Hepatic stellate cell (primary cell): ENCODE measurements around the gene UBR4.
A peak's percentile ranks its signal among the peaks of the same experiment; 100 is the strongest.

Experiments
- DNase-seq: peaks from one replicate; pipeline ENCODE4 v3.0.0; 2011; ENCODE audit warnings: low spot score

The UBR4 gene

DNA sequence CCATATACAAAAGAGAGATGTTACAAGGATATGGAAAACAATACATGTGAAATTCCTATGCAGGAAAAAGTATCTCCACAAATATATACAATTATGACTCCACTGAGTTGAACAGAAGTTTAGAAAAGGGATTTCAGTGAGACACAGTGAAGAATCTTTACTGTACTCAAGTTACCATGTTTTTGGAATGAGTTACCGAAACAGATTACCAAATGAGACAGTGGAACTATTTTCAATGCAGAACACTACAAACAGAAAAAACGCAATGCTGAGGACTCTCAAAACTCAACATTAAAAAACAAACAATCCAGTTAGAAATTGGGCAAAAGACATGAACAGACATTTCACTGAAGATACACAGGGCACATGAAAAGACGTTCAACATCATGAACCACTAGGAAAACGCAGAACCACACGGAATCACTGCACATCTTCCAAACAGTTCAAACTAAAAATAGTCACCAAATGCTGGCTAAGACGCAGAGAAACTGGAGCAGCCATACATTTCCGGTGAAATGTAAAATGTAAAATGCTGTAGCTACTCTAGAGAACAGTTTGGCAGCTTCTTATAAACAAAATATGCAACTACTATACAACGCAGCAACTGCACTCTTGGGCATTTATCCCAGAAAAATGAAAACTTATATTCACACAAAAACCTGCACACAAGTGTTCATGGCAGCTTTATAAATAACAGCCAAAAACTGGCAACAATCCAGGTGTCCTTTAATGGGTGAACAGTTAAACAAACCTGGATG is 118.7 kb downstream of the UBR4 start:
- DNase-seq = peak; percentile 54

DNA sequence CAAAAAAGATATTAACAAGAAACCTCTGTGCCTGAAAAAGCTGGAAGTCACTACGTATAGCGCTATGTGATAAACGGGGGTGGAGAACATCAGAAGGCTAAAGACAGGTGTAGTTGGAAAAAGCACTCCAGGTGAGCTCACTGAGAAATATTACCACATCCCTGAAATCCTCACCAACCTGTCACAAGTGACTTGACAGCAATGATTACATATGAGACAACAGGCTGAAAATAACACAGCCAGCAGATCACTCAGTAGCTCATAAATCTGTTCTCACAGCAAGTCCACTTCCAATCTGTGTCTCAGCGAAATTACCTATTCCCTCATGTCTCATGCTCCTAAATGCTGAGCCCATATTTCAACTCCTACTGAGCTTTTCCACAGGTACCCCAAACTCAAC is 120.5 kb downstream of the UBR4 start:
- no peak for DNase-seq

DNA sequence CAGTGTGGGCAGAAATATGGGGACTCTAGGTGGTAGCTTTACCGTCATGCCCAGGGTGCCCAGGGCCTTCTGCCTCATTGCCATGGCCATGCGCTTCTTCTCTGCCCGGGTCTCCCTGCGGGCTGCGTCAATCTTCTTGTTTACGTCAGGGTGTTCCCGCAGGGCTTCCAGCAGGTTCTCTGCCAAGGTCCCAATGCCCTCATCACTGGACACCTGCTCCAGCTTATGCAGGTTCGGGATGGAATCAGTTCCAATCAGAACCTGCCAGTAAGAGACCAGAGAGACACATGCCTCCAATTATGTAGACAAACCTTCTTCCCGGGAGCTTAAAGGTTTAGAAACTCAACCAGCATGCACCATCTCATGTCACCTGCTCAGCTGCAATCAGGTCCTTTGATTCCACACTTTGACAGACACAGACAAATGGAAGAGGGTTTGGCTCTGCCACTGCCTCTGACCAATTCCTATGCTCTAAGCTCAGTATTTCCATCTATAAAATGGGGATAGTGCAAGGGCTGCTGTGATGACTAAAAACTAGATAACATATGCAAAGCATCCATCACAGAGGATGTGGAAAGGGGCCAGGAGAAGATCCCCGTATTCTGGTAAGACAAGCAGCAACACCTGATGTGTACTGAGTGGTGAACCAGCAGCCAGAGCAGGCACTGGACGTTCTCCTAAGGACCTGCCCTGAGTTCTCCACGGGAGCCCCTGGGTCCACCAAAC is 121.2 kb downstream of the UBR4 start:
- DNase-seq = no peak

DNA sequence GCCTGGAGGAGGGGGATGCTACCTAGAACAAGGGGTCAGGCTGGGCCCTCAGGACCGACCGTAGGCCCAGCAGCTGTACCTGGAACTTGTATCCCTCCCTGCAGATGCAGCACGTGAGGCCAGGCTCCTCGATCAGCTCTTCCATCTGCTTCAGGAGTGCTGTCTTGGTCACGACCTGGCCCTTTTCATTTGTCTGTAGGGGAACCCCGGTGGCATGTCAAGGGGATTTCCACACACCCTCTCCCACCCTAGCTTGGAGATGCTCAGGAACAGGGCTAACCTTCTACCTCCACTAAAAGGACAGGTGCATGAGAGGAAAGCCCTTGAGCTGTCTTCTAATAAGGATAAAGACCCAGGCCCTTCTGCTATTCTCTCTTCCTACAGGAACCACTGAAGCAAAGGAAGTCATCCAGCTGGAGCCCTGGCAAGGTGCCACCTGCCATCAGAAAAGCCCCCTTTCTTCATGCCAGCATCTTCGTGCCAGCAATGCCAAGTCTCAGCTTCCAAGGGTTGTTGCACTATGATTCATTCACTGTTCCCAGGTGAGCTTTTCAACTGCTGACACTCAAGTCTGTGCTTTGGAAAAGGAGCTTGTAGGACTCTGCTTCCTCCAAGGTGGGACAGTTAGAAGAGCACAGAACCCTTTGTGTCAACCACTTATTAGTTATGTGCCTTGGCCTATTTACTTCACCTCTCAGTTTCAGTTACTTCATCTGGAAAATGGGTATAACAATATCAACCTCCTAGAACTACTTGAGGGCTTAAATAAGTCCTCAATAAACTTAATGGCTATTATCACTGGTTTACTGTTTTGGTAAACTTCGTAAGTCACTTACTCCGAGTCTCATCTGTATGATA is 122.1 kb downstream of the UBR4 start:
- DNase-seq = no peak

DNA sequence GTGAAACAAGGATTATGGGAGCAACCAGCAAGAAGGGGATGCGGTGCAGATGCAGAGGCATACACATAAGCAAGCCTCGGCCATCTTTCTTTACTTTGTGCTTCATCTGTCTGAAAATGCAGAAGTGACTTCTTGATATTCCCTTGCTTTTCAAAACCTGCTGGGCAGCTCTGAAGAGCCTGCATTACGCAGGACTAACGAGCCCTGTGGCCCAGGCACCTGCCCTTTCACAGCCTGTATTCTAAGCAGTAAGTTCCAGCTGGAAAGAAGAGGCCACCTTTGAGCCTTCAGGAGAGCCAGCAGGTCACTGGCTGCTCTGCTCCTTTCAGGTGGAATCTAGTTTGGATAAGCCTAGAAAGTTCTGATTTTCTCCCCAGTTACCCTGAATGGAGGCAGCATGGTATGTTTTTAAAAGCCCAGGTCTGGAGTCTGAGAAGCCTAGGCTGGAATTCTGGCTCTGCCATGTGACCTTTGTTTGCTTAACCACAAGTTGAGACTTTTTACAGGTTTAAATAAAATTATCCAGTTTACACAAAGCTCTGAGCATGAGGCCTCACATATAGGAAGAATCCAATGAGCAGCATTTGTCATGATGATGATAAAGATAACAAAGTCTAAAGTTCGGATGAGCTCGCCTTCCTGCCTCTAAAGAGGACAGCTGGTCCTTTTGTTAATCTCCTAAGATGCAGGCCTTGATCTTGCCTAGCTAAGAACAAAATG is 122.9 kb downstream of the UBR4 start:
- DNase-seq = no peak

DNA sequence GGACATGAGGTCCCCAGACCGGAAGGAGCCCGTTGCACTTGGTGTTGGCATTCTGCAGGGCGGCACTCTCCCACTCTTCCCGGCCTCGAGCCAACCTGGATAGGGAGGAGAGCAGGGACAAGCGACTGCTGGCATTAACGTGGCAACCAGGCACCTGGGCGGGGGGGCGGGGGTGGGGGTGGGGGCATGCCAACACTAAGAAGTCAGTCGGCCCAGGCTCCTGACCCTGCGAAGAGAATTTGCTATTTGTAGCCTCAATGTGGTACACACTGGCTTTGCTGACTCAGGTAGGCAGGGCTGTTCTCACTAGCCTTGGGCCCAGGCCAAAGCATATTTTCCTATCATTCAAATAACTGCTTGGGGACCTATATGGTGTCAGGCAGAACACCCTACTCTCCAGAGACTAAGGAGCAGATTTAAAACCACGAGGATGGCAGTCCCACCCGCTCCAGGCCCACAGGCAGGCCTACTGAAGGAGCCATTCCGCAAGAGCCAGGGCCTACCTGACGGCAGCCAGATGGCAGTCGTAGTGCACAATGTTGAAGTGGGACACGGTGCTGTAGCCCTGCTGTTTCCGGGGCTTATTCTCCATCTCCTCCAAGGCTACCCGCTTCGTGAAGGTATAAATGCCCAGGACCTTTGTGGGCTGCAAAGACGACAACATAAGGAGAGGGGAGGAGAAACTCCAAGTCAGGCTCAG is 123.7 kb downstream of the UBR4 start:
- DNase-seq = no peak

DNA sequence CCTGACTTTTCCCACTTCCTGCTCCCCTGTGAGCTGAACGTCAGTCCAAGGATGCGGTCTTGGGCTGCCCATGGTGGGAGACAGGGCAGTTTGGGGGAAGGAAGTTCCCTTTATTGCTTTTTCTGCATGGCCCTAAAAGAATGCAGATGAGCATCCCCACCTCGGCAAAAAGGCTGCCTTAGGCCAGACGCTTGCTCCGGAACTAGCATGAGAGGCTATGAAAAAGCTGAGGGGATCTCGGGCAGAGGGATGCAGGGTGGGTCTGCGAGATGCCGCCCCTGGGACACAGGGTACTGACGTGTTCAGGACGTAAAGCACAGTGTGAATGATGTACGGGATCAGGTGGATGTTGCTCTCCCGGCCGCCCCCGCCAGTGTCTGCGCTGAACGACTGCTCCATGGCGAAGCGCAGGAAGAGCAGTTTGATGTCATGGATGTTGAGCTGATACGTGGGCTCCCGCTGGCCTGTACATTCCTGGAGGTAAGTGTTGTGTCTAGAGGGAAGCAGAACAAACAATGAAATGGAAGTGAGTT is 125.8 kb downstream of the UBR4 start:
- DNase-seq = no peak

DNA sequence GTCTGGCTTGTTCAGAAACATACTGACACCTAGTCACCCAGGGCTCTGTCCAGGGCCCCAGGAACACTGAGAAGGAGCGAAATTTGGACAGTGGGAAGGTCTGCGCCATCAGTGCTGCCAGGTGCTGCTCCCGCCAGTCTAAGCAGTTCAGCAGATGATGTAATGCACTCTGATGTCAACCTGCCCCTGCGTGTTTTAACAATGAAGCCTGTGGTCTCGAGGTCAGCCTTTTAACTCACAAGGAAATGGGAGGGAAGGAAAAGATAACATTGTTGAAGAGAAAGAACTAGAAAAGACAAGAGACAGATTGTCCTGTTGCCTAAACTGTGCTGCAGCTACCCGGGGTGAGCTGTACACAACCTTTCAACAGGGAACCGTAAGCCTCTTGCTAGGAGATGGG is 127.0 kb downstream of the UBR4 start:
- no peak for DNase-seq

DNA sequence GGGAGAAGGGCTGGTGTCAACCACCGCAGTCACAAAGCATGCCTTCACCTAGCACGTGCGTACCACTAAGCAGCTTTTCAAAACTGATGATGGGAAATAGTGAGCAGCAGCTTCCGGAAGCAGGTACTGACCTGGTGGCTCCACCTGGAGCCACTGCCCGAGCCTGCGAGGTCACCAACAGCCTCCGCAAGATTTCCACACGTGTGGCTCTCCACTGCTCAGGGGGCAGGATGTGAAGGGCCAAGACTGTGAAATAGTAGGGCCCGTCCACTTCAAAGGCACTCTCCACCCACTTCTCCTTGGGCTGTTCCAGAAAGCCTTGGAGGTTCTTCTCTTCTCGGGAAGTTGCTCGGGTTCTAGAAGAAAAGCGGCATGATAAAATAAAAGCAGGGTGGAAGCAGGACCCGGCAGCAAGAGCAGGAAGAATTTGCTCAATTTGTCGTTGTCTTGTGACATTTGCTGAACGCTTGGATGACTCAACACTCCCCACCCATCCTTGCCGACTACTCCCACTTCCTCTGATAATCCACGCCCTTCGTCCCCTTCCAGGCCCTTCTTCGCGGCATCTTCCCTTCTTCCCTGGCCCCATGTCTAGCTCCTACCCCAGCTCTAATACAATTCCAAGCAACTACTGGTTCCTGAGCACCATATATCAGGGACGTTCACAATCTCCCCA is 128.7 kb downstream of the UBR4 start:
- no peak for DNase-seq

DNA sequence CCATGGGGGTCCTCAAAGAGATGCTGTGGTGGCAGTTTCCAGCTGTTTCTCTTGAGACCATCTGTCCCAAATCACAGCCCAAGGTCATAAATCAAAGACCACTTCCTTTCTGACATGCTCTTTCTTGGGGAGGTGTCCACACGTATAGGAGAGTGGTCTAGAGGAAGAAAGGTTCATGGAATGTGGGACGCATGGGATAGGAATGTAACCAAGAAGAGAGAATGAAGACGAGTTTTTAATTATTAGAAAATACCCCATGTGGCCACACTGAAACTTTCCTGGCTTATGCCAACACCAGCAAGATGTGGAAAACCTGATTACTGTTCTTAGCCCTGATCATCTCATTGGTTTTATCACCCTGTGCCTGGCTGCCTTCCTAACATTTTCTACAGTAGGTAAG is 129.3 kb downstream of the UBR4 start:
- no peak for DNase-seq

DNA sequence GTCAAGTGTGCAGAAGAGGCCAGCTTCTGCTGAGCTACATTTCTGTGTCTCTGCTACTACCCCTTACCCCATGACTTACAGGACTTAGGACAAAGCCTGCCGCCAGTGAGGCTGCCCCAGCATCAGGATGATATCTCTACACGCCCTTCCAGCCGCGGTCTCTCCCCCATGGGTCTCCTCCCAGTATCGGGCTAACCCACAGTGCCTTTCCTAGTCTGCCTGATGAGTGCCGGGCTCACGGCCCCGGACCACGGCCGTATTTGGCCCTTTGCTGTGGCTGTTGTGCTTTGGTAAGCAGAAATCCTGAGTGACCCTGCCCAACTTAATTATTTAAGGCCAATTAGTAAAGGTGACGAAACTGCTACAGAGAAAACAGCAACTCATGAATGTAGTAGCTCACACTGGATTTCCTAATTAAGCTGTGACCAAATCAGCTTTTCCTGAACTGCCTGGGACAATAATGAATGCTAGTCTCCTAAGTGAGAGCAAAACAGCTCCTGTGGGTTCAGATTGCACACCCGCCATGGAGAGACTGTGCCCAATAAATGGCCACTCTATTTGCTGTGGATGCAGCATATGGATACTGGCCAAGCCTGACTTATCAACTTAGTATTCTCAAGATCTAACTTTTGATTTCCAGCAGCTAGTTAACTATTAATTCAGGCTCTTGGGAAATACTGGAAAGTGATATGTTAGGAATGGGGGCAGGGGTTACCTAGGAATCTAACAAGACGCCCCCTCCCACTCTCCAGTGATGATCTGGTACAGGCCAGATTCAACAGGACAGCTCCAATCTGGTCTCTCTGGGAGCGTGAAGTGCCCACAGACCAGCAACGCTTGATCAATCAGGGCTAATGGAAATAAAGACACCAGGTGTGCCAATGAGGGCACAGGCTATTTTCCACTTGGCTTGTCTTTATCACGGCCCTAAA is 130.3 kb downstream of the UBR4 start:
- no peak for DNase-seq

DNA sequence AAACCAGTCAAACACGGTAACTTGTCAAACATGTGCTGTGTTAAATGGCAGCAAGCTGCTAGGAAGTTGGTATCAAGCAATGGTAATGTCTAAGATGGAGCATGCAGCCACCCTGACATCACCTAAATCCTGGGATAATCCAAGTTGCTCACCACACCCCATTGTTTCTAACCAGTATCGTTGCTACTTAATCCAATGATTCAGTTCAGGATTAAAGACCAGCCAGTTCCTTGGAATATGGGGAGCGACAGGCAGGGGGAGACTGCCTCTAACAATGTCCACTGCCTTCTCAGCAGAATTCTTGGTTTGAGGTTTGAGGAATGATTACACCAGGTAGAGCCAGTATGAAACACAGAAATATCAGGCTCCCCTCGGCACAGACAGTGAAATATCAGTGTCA is 131.5 kb downstream of the UBR4 start:
- no peak for DNase-seq

DNA sequence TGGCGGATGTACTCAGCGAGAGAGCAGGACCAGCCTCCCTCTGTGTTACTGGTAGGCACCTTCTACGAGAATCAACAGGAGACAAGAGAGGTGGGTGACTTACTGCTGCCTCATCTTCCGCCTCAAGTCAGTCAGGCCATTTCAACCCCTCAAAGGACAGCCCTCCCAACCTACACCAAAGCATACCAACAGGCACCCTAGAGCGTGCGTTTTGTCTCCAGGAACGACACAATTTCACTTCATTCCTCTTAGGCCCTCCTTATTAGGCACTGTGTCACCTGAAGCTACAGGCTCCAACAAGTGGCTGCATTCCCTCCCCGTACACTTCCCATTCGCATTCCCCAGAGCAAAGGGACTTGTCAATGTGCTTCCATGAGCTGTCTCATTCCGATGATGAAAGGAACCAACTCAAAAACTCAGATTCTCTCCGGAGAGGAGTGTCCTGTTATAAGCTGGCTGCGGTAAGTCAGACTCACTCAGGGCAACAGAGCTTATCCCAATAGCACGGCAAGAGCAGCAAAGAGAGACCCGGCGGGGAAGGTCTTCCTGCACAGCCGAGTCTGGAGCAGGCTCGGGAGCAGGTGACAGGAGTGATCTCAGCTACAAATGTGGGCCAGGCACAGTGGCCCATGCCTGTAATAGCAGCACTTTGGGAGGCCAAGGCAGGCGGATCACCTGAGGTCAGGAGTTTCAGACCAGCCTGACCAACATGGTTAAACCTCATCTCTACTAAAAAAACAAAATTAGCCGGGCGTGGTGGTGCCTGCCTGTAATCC is 133.0 kb downstream of the UBR4 start:
- no peak for DNase-seq

DNA sequence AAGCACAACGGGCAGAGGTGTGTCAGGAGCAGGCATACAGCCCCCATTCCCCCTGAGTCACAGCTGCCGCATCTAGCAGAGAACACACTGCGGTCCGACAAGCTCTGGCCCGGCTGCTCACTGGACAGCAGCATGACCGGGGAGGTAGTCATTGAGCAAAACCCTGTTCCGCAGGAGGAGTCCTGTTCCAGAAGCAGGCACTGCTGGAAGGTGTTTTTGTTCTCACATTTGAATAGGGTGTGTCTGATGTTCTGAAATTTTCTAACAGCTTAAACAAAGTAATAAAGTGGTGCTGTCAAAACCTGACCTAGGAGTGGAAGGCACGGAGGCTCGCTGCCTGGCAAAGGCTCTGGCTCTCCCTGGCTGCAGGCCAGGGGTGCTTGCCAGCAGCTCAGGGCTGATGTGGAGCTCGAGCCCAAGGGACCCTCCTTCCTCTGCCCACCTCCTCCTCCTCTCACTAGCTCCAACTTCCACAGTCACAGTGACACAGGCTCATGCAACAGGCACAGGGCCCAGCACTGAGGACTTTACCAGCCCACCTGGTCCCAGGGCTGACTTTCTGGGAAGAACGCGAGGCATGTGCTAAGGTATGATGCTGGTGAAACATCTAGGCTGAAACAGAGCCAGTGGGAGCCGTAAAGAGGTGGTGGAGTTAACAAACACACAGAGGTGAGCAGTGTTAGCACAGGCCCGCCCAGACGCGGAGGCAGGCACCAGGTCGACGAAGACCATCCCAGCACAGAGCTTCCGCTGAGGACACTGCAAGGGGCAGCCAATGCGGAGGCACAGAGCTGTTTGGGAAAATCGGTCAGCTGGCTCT is 135.0 kb downstream of the UBR4 start:
- no peak for DNase-seq

DNA sequence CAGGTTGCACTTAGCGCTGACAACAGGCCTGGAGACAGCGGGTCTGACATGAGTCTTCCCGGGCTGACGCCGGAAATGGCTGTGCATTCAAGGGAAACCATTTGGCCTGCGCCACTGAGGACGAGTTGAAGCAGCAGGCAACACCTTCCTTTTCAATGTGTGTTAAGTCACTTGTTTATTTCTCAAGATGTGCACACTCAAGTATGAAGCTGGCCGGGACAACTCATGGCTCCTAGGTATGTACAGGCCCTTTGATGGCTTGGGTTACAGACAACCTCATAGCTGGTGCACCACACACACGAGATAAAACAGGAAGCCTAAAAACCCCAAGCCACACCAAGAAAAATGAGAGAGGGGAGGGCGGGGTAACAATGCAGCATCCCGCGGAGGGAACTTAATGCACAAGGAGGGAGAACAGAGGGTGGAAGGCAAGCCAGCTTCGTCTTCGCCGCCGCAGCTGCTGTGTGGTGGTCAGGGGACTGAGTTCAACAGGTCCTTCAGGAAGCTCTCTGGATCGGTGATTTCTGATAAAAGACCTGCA is 135.6 kb downstream of the UBR4 start:
- DNase-seq = no peak

DNA sequence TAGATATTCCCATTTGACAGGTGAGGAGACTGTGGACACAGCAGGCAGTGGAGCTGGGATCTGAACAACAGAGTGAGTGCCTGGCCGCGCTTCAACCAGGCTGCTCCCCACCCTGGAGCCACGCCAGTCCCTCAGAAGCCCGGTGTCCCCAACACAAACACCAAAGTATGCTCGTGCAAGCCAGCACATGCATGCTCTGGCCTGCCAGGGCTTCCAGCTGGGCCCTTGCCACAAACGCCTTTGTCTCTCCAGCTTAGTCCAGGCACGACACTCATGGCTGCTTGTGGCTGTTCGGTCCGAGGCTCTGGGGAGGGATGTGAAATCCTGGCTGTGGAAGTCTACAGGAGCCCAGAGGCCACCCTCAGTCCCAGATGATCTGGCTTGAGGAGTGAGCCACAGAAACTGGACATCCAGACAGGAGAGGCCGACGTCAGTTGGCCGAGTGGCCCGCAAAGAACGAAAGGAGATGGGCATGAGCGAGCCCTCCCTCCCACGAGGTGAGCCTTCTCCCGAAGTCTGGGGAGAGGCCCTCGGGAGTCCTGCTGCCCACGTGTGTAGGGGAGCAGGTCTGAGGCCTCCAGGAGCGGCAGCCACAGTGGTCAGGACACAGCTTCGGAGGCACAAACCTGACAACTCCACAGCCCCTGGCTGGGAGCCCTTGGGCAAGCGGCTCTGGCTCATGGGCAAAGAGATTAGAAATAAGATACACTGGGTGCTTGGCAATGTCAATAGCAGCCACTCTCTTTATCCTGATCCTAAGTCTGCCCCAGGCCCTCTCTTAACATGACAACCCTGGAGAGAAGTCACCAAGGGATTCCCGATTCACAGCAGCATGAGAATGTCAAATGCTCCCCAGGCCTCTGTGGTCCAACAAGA is 136.5 kb downstream of the UBR4 start:
- no peak for DNase-seq
